Naive thymus-derived CD4-positive, alpha-beta T cell (primary cell): Measurements from ENCODE around the gene ARL17A. TPM values are rescaled to one million over a fixed set of nuclear protein-coding genes. Genes with fewer than 3 reads are reported as not detected.
"Not testable (repeated sequence)": the region's sequence is repeated elsewhere in the genome, so short reads cannot be mapped to it uniquely, and the experiment has no call there.

ENCODE experiments used
- ATAC-seq: fragments of 150-1000 bp; cut with Tn5 transposase; 2 replicates; pipeline ENCODE4 v1.10.0; 2021; ENCODE audit warnings: mild to moderate bottlenecking, moderate library complexity
- CTCF ChIA-PET: fragments of 350-600 bp; sonication (Branson Sonifier 250); formaldehyde crosslinking; loops from one replicate; lab custom pipeline; 2021; ENCODE audit warnings: antibody characterized with exemption; lab: Charles Lee
- POLR2A ChIA-PET: fragments of 350-600 bp; sonication (Branson Sonifier 250); formaldehyde crosslinking; loops from one replicate; lab custom pipeline; 2021; ENCODE audit warnings: antibody characterized with exemption, inconsistent platforms; lab: Charles Lee
- DNase-seq, 9 donors: peaks; one replicate each; pipeline versions ENCODE4 v3.0.0 to v3.0.0-alpha.2; 2020 to 2022; ENCODE audit warnings: mixed read lengths in 1 of 9
- H3K27ac ChIP-seq: one replicate; pipeline ENCODE4 v1.7.0; 2013; ENCODE audit warnings: mild to moderate bottlenecking, low read depth, low read length, moderate library complexity
- H3K27me3 ChIP-seq, 2 donors: one replicate each; pipeline ENCODE4 v1.7.0; 2013; ENCODE audit warnings: low read length in 2 of 2, mild to moderate bottlenecking in 2 of 2, moderate library complexity in 2 of 2; ENCODE audit not compliant: control insufficient read depth in 2 of 2, insufficient read depth in 2 of 2
- H3K36me3 ChIP-seq, 3 experiments: 1 replicate in 2 of 3; 2 replicates in 1 of 3; pipeline ENCODE4 v1.7.0; 2013; ENCODE audit warnings: low read length in 3 of 3, mild to moderate bottlenecking in 3 of 3, moderate library complexity in 1 of 3; ENCODE audit not compliant: insufficient read depth in 3 of 3, control insufficient read depth in 2 of 3
- H3K4me1 ChIP-seq, 2 donors: one replicate each; pipeline ENCODE4 v1.7.0; 2013; ENCODE audit warnings: low read length in 2 of 2, mild to moderate bottlenecking in 2 of 2, moderate library complexity in 1 of 2; ENCODE audit not compliant: control insufficient read depth in 2 of 2, insufficient read depth in 2 of 2
- H3K4me3 ChIP-seq: 2 replicates; pipeline ENCODE4 v1.7.0; 2013; ENCODE audit warnings: mild to moderate bottlenecking, low read length
- H3K9me3 ChIP-seq, 3 experiments: 1 replicate in 2 of 3; 2 replicates in 1 of 3; pipeline ENCODE4 v1.7.0; 2013; ENCODE audit warnings: low read length in 3 of 3; ENCODE audit not compliant: control insufficient read depth in 2 of 3
- H3K27ac Mint-ChIP-seq, 9 donors: one replicate each; pipeline ENCODE4 v1.8.0; 2020 to 2022; ENCODE audit warnings: mixed read lengths in 9 of 9, mild to moderate bottlenecking in 8 of 9, moderate library complexity in 5 of 9, inconsistent platforms in 2 of 9
- H3K27me3 Mint-ChIP-seq, 5 donors: one replicate each; pipeline ENCODE4 v1.8.0; 2021 to 2022; ENCODE audit warnings: mixed read lengths in 5 of 5, mild to moderate bottlenecking in 1 of 5
- H3K36me3 Mint-ChIP-seq, 5 donors: one replicate each; pipeline ENCODE4 v1.8.0; 2020 to 2022; ENCODE audit warnings: mixed read lengths in 5 of 5, mild to moderate bottlenecking in 3 of 5, inconsistent platforms in 1 of 5
- H3K4me1 Mint-ChIP-seq, 7 donors: one replicate each; pipeline ENCODE4 v1.8.0; 2020 to 2022; ENCODE audit warnings: mixed read lengths in 7 of 7, mild to moderate bottlenecking in 3 of 7, inconsistent platforms in 1 of 7
- H3K4me3 Mint-ChIP-seq, 10 donors: one replicate each; pipeline ENCODE4 v1.8.0; 2020 to 2022; ENCODE audit warnings: mild to moderate bottlenecking in 10 of 10, mixed read lengths in 10 of 10, moderate library complexity in 6 of 10, inconsistent platforms in 2 of 10
- H3K9me3 Mint-ChIP-seq, 11 donors: one replicate each; pipeline ENCODE4 v1.8.0; 2020 to 2022; ENCODE audit warnings: mixed read lengths in 11 of 11, mild to moderate bottlenecking in 4 of 11, inconsistent platforms in 1 of 11, moderate library complexity in 1 of 11
- intact Hi-C, 2 donors: fragments of 100-400 bp; cut with micrococcal nuclease; formaldehyde crosslinking; loops; one replicate each; pipeline ENCODE4 v1.15.1; 2023
- polyA plus RNA-seq, 2 donors: library from polyadenylated mRNA; unstranded; fragments of 300-500 nt; fragmentation: Illumina TruSeq; gene quantifications; one replicate each; pipeline ENCODE4 v1.2.3, GENCODE V29; 2021
- total RNA-seq, 6 experiments: library from RNA in 5 of 6; stranded (reverse) in 5 of 6; gene quantifications; 1 replicate in 5 of 6; 2 replicates in 1 of 6; pipeline ENCODE4 v1.2.3 and lab custom pipeline; 2021 to 2026

ARL17A gene
- total and polyA plus RNA-seq, 7 experiments from 2014 or later, result 7.3 to 45.8 (median 31.2) TPM

DNA sequence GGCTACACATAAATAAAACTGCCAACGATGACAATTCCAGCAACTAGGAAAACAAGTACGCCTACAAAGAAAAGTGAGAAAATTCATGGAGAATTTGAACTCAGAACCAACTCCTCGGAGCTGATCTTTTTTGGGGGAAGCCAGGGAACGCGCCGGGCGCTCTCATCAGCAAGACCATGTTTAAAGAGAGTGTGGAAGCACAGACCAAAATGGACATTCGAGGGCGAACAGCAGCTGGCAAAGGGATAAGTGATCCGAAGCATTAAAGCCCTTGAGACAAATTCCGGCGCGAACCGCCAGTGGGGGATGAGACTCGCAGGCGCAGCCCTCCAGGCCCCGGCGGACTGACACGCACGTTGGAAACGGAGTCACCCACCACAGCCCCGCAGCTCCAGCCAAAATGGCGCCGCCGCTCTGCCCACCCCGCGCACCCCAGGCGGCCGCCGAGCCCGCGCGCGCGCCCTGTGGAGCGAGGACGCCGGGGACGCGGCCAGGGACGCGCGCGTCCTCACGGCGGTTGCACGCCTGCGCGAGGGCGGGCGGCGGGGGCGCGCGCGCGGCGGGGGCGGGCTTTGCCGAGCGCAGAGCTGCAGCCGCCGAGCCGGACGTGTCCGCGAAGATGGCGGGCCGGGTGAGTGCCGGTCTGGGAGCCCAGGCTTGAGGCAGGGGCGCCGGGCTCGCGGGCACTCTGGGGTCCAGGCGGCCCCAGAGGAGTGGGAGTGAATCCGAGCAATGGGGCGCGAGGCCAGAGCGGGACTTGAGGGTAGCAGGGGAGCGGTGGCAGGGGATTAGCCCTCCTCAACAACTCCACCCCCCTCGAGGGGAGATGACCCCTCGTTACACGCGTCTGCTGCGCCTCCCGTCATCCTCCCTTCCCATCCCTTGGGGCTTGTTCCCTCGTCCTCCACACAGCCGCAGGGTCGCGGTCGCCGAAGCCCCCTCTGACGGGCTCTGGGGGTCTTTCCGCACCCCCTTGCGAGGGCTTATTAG lies 11.0 kb upstream of the ARL17A start, which contains the start of gene NSF:
Gene NSF, plus strand, starts transcription at position 513 of the 990 bp plus-strand sequence. Its CDS starts 107 bp downstream, at position 620.
- H3K27me3 ChIP-seq, H3K36me3 ChIP-seq, H3K9me3 Mint-ChIP-seq, H3K27ac ChIP-seq, DNase-seq, H3K9me3 ChIP-seq, H3K36me3 Mint-ChIP-seq, CTCF ChIA-PET, intact Hi-C loops, H3K4me1 ChIP-seq, H3K4me1 Mint-ChIP-seq, H3K4me3 ChIP-seq, H3K27ac Mint-ChIP-seq, H3K27me3 Mint-ChIP-seq, POLR2A ChIA-PET, H3K4me3 Mint-ChIP-seq: not testable (repeated sequence)
- peak; percentile 98 for ATAC-seq

GRCh38 chr17:46585444-46585843 lies 6.0 kb upstream of the ARL17A start:
- H3K27me3 Mint-ChIP-seq, H3K27ac Mint-ChIP-seq, H3K36me3 ChIP-seq, H3K27ac ChIP-seq, intact Hi-C loops, H3K36me3 Mint-ChIP-seq, ATAC-seq, H3K4me1 Mint-ChIP-seq, H3K4me3 ChIP-seq, H3K4me3 Mint-ChIP-seq, H3K9me3 ChIP-seq, POLR2A ChIA-PET, H3K9me3 Mint-ChIP-seq, H3K4me1 ChIP-seq, DNase-seq, CTCF ChIA-PET, H3K27me3 ChIP-seq: not testable (repeated sequence)

- intact Hi-C loops, POLR2A ChIA-PET, H3K27me3 Mint-ChIP-seq, H3K27me3 ChIP-seq, H3K36me3 Mint-ChIP-seq, H3K9me3 ChIP-seq, H3K36me3 ChIP-seq, ATAC-seq, H3K9me3 Mint-ChIP-seq, H3K4me3 ChIP-seq, H3K4me1 Mint-ChIP-seq, CTCF ChIA-PET, H3K4me1 ChIP-seq: not testable (repeated sequence)
- Mint-ChIP-seq H3K27ac (peak overlapping the region in 2 of 9 donors; percentile 33 to 53), H3K4me3 (peak overlapping the region in 8 of 10 donors; percentile 40 to 69 (median 60))
- H3K27ac ChIP-seq, result peak overlapping the region; percentile 53
- DNase-seq, result peak in 3 of 9 donors; percentile 7 to 22 (median 18)
Observed at GRCh38 chr17:46580082-46580481, 591 bp upstream of the ARL17A start.

- H3K9me3 ChIP-seq, H3K36me3 ChIP-seq, H3K27ac ChIP-seq, CTCF ChIA-PET, H3K9me3 Mint-ChIP-seq, ATAC-seq, H3K27ac Mint-ChIP-seq, H3K27me3 ChIP-seq, DNase-seq, H3K4me1 ChIP-seq, H3K4me3 Mint-ChIP-seq, POLR2A ChIA-PET, H3K4me1 Mint-ChIP-seq, H3K27me3 Mint-ChIP-seq, H3K4me3 ChIP-seq, intact Hi-C loops, H3K36me3 Mint-ChIP-seq: not testable (repeated sequence)
Observed at GRCh38 chr17:46571796-46572195, 7.7 kb downstream of the ARL17A start.

DNA sequence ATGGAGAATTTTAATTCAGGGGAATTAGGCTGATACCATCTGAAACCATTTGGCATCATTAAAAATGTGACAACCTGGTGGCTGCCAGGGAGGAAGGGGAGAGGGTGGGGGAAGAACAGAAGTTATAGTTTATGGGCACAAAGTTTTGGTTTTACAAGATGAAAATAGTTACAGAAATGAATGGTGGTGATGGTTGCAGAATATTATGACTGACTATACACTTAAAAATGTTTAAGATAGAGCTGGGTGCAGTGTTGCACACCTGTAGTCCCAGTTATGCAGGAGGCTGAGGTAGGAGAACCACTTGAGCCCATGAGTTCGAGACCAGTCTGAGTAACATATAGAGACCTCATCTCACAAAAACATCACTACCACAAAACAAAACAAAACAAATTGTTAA lies 12.5 kb downstream of the ARL17A start:
- intact Hi-C loops, H3K27me3 Mint-ChIP-seq, H3K36me3 ChIP-seq, H3K4me3 Mint-ChIP-seq, H3K4me3 ChIP-seq, ATAC-seq, H3K9me3 ChIP-seq, H3K9me3 Mint-ChIP-seq, H3K27ac Mint-ChIP-seq, H3K27ac ChIP-seq, H3K4me1 Mint-ChIP-seq, H3K36me3 Mint-ChIP-seq, CTCF ChIA-PET, DNase-seq, POLR2A ChIA-PET, H3K27me3 ChIP-seq, H3K4me1 ChIP-seq: not testable (repeated sequence)

DNA sequence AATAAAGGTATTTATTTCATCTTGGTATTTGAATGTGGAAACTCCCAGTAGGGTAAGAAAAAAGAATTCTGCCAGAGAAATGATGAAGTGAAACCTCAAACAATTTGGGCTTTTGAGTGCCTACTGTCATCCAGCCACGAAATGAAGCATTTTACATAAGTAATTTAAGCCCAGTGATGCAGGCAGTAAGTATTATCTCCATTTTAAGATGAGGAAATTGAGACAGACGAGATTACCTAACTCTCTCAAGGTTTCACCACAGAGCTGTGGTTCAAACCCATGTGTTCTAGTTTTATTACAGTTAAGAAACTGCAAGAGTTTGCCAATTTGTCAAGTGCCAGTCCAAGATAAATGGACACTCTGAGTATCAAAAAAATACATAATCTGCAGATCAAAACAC lies 13.2 kb downstream of the ARL17A start:
- H3K4me3 Mint-ChIP-seq, intact Hi-C loops: not testable (repeated sequence)

GRCh38 chr17:46560048-46560447 lies 19.4 kb downstream of the ARL17A start:
- H3K27me3 ChIP-seq, H3K27me3 Mint-ChIP-seq, CTCF ChIA-PET, H3K36me3 ChIP-seq, intact Hi-C loops, H3K27ac Mint-ChIP-seq, H3K4me1 Mint-ChIP-seq, H3K27ac ChIP-seq, H3K4me3 Mint-ChIP-seq, H3K4me3 ChIP-seq, H3K4me1 ChIP-seq, DNase-seq, H3K9me3 Mint-ChIP-seq, H3K9me3 ChIP-seq, H3K36me3 Mint-ChIP-seq, POLR2A ChIA-PET: not testable (repeated sequence)
- ATAC-seq, result peak; percentile 63

More for the DNA sequence above, 13.2 kb downstream of the ARL17A start:
- H3K27ac ChIP-seq, H3K9me3 ChIP-seq, H3K36me3 ChIP-seq, H3K4me3 ChIP-seq, H3K27me3 Mint-ChIP-seq, H3K27me3 ChIP-seq, H3K27ac Mint-ChIP-seq, H3K4me1 Mint-ChIP-seq, H3K36me3 Mint-ChIP-seq, POLR2A ChIA-PET, CTCF ChIA-PET, H3K9me3 Mint-ChIP-seq, H3K4me1 ChIP-seq, DNase-seq: not testable (repeated sequence)
- ATAC-seq, result peak; percentile 78
